Measurements from ENCODE around the gene JOSD1. TPM values are rescaled to one million over a fixed set of nuclear protein-coding genes. Genes with fewer than 3 reads are reported as not detected.

Gene JOSD1
- total and polyA plus RNA-seq, 2 donors (not counting 3 experiments of a cell fraction or from before 2014, with no cell fraction given): 61.7 to 73.1 TPM

- H3K9ac ChIP-seq (replicated peaks; ENCODE audit: extremely low read depth, insufficient read depth, low read length): no peak overlapping the region
These were observed 40.8 kb upstream of the JOSD1 start for GRCh38 chr22:38741576-38741975.

More at GRCh38 chr22:38741576-38741975, 40.8 kb upstream of the JOSD1 start:
- Histone ChIP-seq H3K79me2 (ENCODE audit: control insufficient read depth, insufficient read depth, low read length) (no peaks in the 10 kb centered on the region), H3K27ac (ENCODE audit: insufficient read depth, low read depth, low read length) (no peak overlapping the region), H3K27me3 (ENCODE audit: control insufficient read depth in 2 of 2, insufficient read depth in 2 of 2, low read length in 2 of 2) (no peaks in the 10 kb centered on the region), H2AFZ (ENCODE audit: low read depth, low read length) (no peak overlapping the region), H3K4me3 (replicated peaks in 1 of 3; ENCODE audit: insufficient read depth in 1 of 3, low read depth in 1 of 3, low read length in 3 of 3) (no peak overlapping the region), H3K4me1 (ENCODE audit: control insufficient read depth, extremely low read depth, insufficient read depth, low read length) (no peaks in the 10 kb centered on the region), H3K36me3 (ENCODE audit: control insufficient read depth in 2 of 2, extremely low read depth in 1 of 2, insufficient read depth in 2 of 2, low read length in 2 of 2) (peaks cover 17 to 64% of the 10 kb centered on the region in 2 experiments), H4K20me1 (replicated peaks; ENCODE audit: control insufficient read depth, extremely low read depth, insufficient read depth, low read length) (no peaks in the 10 kb centered on the region), H3K4me2 (ENCODE audit: insufficient read depth, low read length) (no peak overlapping the region), H3K9me1 (replicated peaks; ENCODE audit: control insufficient read depth, extremely low read depth, insufficient read depth, low read length) (no peaks in the 10 kb centered on the region), H3K9me3 (replicated peaks; ENCODE audit: control insufficient read depth, insufficient read depth, low read length) (no peaks in the 10 kb centered on the region)
- TF ChIP-seq MAX (IDR thresholded peaks at IDR 0.05; ENCODE audit: insufficient read depth, insufficient read length) (no peak), POLR2AphosphoS5 (IDR thresholded peaks at IDR 0.05; ENCODE audit: insufficient read depth, low read depth, low read length) (no peak), EZH2 (IDR thresholded peaks at IDR 0.05; ENCODE audit: borderline replicate concordance, low read depth, low read length, severe bottlenecking) (no peak), FOS (IDR thresholded peaks at IDR 0.05; ENCODE audit: borderline replicate concordance, insufficient read depth, low read length) (no peak), GATA2 (IDR thresholded peaks at IDR 0.05; ENCODE audit: insufficient read depth, insufficient read length, low read depth, low read length) (no peak), CTCF (IDR thresholded peaks at IDR 0.05; ENCODE audit: extremely low read depth in 1 of 2, insufficient read depth in 1 of 2, low read depth in 1 of 2, low read length in 2 of 2) (no peak), JUN (IDR thresholded peaks at IDR 0.05; ENCODE audit: borderline replicate concordance, insufficient read depth, insufficient read length, low read depth) (no peak)
- DNase-seq (ENCODE audit: low read depth, low spot score): no peak
- ChIA-PET POLR2A (no interaction called here), CTCF (interaction anchor here (2.0 to 3.1 kb wide), 2 partner anchors 9 to 17 kb away, joined by 6 to 11 read pairs; no protein-coding TSS in a partner anchor)
- BruUV-seq (replicated peaks): no TSS peak
- no peak for FAIRE-seq
- dilution Hi-C loops (cut with MboI; ENCODE audit: extremely low pct_ligation_motif_present, low sequenced_read_pairs): no loop called here
- intact Hi-C loops (cut with micrococcal nuclease): no loop called here
